ENCODE measurements around the gene DCLRE1C.
"Not testable (repeated sequence)": the region's sequence is repeated elsewhere in the genome, so short reads cannot be mapped to it uniquely, and the experiment has no call there.

Gene DCLRE1C

DNA sequence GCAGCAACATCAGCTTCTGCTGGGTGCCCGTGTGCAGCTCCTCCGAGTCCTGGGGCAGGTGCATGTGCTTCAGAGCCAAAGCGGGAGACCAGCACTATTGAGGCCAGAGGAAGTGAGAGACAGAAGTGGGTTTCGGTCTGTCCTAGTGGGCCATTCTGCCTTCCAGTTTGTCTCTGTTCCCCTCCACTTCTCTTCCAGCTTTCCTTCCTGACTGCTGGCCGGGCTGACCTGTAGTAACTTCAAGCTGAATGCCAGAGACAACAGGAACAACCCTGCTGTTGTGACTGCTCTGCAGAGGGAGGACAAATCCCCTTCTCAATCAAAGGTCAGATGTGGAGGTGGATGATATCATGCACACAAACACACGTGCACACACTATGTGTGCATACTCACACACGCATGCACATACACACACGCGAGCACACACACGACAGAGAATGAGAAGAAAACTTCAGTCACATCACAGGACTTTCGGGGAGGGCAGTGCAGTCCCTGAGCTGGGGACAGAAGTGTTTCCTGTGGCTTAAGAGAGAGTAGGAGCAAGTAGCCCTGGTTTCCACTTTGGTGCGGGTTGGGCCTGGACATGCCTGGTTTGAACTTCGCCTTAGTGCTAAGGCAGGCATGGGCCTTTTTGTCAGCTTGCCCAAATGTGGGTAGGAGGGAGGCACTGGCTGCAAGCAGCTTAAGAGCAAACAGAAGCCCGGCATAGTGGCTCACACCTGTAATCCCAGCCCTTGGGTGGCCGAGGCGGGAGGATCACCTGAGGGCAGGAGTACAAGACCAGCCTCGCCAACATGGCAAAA, 11.5 kb downstream of the DCLRE1C start:
- not testable (repeated sequence) for H4K8ac ChIP-seq (ENCODE audit: low read depth, low read length); H3K23ac ChIP-seq (ENCODE audit: low read length); H3K27me3 ChIP-seq (ENCODE audit: insufficient read depth, low read length, poor library complexity); H4K5ac ChIP-seq (ENCODE audit: low read length); H2AK5ac ChIP-seq (ENCODE audit: low read length); H2BK5ac ChIP-seq (ENCODE audit: low read length); H3K4me2 ChIP-seq (ENCODE audit: low read length); H3K4me1 ChIP-seq (ENCODE audit: control insufficient read depth, low read depth, low read length); H3K9ac ChIP-seq (ENCODE audit: low read length); H3K79me2 ChIP-seq (ENCODE audit: control insufficient read depth, insufficient read depth, low read length); H3K79me1 ChIP-seq (ENCODE audit: low read length); H3K27ac ChIP-seq (ENCODE audit: low read depth, low read length); DNase-seq; H3K56ac ChIP-seq (ENCODE audit: low read length); H3K4me3 ChIP-seq (ENCODE audit: low read length); H2BK120ac ChIP-seq (ENCODE audit: low read depth, low read length); H3K18ac ChIP-seq (ENCODE audit: low read length); H3K36me3 ChIP-seq (ENCODE audit: control insufficient read depth, insufficient read depth, low read length); H3K4ac ChIP-seq (ENCODE audit: low read depth, low read length); H2BK15ac ChIP-seq (replicated peaks; ENCODE audit: low read depth)
- no CpG with 5 or more reads among the region's 17 CpGs for WGBS (ENCODE audit: extremely low coverage, insufficient coverage, low lambda C conversion rate)

DNA sequence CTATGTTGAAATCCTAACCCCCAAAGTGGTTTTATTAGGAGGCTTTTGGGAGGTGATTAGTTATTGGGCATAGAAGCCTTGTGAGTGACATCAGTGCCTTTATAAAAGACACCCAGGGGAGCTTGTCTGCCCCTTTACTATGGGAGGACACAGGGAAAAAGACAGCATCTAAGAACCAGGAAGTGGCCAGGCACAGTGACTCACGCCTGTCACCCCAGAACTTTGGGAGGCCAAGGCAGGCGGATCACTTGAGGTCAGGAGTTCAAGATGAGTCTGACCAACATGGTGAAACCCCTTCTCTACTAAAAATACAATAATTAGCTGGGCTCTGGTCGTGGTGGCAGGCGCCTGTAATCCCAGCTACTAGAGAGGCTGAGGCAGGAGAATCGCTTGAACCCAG, 14.9 kb downstream of the DCLRE1C start:
- H3K23ac ChIP-seq (ENCODE audit: low read length); H2BK15ac ChIP-seq (replicated peaks; ENCODE audit: low read depth); H2BK5ac ChIP-seq (ENCODE audit: low read length); H3K18ac ChIP-seq (ENCODE audit: low read length); H4K5ac ChIP-seq (ENCODE audit: low read length); H3K4me1 ChIP-seq (ENCODE audit: control insufficient read depth, low read depth, low read length); H3K4ac ChIP-seq (ENCODE audit: low read depth, low read length); H3K79me2 ChIP-seq (ENCODE audit: control insufficient read depth, insufficient read depth, low read length); H3K27me3 ChIP-seq (ENCODE audit: insufficient read depth, low read length, poor library complexity); H2AK5ac ChIP-seq (ENCODE audit: low read length); H4K8ac ChIP-seq (ENCODE audit: low read depth, low read length); H3K4me2 ChIP-seq (ENCODE audit: low read length); H3K56ac ChIP-seq (ENCODE audit: low read length); H3K9ac ChIP-seq (ENCODE audit: low read length); H3K27ac ChIP-seq (ENCODE audit: low read depth, low read length); H3K79me1 ChIP-seq (ENCODE audit: low read length); H2BK120ac ChIP-seq (ENCODE audit: low read depth, low read length); H3K36me3 ChIP-seq (ENCODE audit: control insufficient read depth, insufficient read depth, low read length); DNase-seq; H3K4me3 ChIP-seq (ENCODE audit: low read length): not testable (repeated sequence)
- WGBS (ENCODE audit: extremely low coverage, insufficient coverage, low lambda C conversion rate), result no CpG with 5 or more reads among the region's 5 CpGs

DNA sequence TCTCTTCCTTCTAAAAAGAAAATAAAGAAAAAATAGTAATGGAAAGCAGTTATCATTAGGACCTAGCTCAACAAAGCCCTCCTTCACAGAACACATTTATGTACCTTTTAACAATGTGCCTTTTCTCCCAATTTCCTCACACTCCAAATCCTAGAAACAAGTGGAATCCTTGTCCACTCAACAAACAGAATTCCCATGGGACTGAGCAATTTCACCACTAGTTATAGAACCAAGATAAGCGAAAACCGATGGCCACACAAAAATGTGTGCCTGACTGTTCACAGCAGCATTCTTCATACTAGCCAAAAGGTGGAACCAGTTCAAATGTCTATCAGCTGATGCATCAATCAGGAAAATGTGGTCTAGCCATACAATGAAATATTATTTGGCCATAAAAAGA, 17.3 kb downstream of the DCLRE1C start:
- Histone ChIP-seq H2BK15ac (replicated peaks; ENCODE audit: low read depth) (no peak overlapping the region), H2BK120ac (ENCODE audit: low read depth, low read length) (no peak overlapping the region), H3K9ac (ENCODE audit: low read length) (no peak overlapping the region), H3K27ac (ENCODE audit: low read depth, low read length) (no peak overlapping the region), H2AK5ac (ENCODE audit: low read length) (no peak overlapping the region), H3K4me1 (ENCODE audit: control insufficient read depth, low read depth, low read length) (no peaks in the 10 kb centered on the region), H3K56ac (ENCODE audit: low read length) (no peak overlapping the region), H4K5ac (ENCODE audit: low read length) (no peak overlapping the region), H4K8ac (ENCODE audit: low read depth, low read length) (no peak overlapping the region), H3K27me3 (ENCODE audit: insufficient read depth, low read length, poor library complexity) (no peaks in the 10 kb centered on the region), H3K23ac (ENCODE audit: low read length) (no peak overlapping the region), H3K4ac (ENCODE audit: low read depth, low read length) (no peak overlapping the region), H2BK5ac (ENCODE audit: low read length) (no peak overlapping the region), H3K18ac (ENCODE audit: low read length) (no peak overlapping the region), H3K79me1 (ENCODE audit: low read length) (no peaks in the 10 kb centered on the region), H3K4me2 (ENCODE audit: low read length) (no peak overlapping the region), H3K79me2 (ENCODE audit: control insufficient read depth, insufficient read depth, low read length) (no peaks in the 10 kb centered on the region), H3K4me3 (ENCODE audit: low read length) (no peak overlapping the region), H3K36me3 (ENCODE audit: control insufficient read depth, insufficient read depth, low read length) (no peaks in the 10 kb centered on the region)
- no CpG with 5 or more reads among the region's 2 CpGs for WGBS (ENCODE audit: extremely low coverage, insufficient coverage, low lambda C conversion rate)
- no peak for DNase-seq

- Histone ChIP-seq H3K18ac (ENCODE audit: low read length) (no peak overlapping the region), H4K5ac (ENCODE audit: low read length) (no peak overlapping the region), H3K79me1 (ENCODE audit: low read length) (no peaks in the 10 kb centered on the region), H3K4me3 (ENCODE audit: low read length) (no peak overlapping the region), H3K4me1 (ENCODE audit: control insufficient read depth, low read depth, low read length) (no peaks in the 10 kb centered on the region), H3K4ac (ENCODE audit: low read depth, low read length) (no peak overlapping the region), H3K36me3 (ENCODE audit: control insufficient read depth, insufficient read depth, low read length) (no peaks in the 10 kb centered on the region), H3K56ac (ENCODE audit: low read length) (no peak overlapping the region), H3K4me2 (ENCODE audit: low read length) (no peak overlapping the region), H2AK5ac (ENCODE audit: low read length) (no peak overlapping the region), H2BK120ac (ENCODE audit: low read depth, low read length) (no peak overlapping the region), H3K27ac (ENCODE audit: low read depth, low read length) (no peak overlapping the region), H2BK5ac (ENCODE audit: low read length) (no peak overlapping the region), H3K9ac (ENCODE audit: low read length) (no peak overlapping the region), H4K8ac (ENCODE audit: low read depth, low read length) (no peak overlapping the region), H2BK15ac (replicated peaks; ENCODE audit: low read depth) (no peak overlapping the region), H3K79me2 (ENCODE audit: control insufficient read depth, insufficient read depth, low read length) (no peaks in the 10 kb centered on the region), H3K27me3 (ENCODE audit: insufficient read depth, low read length, poor library complexity) (no peaks in the 10 kb centered on the region), H3K23ac (ENCODE audit: low read length) (no peak overlapping the region)
- WGBS (ENCODE audit: extremely low coverage, insufficient coverage, low lambda C conversion rate), result no CpG with 5 or more reads among the region's 10 CpGs
- DNase-seq, result no peak
Observed at GRCh38 chr10:14930610-14931009, 23.3 kb downstream of the DCLRE1C start.

GRCh38 chr10:14926722-14927416, 27.0 kb downstream of the DCLRE1C start:
- H3K9ac ChIP-seq (ENCODE audit: low read length), result no peak overlapping the region
- H3K27me3 ChIP-seq (ENCODE audit: insufficient read depth, low read length, poor library complexity), result no peaks in the 10 kb centered on the region
- H2AK5ac ChIP-seq (ENCODE audit: low read length), result no peak overlapping the region
- no CpG with 5 or more reads among the region's 13 CpGs for WGBS (ENCODE audit: extremely low coverage, insufficient coverage, low lambda C conversion rate)
- H3K4me3 ChIP-seq (ENCODE audit: low read length), result no peak overlapping the region
- H3K23ac ChIP-seq (ENCODE audit: low read length), result no peak overlapping the region
- no peak overlapping the region for H3K27ac ChIP-seq (ENCODE audit: low read depth, low read length)
- H3K4me1 ChIP-seq (ENCODE audit: control insufficient read depth, low read depth, low read length), result no peaks in the 10 kb centered on the region
- no peak overlapping the region for H2BK15ac ChIP-seq (replicated peaks; ENCODE audit: low read depth)
- no peaks in the 10 kb centered on the region for H3K79me1 ChIP-seq (ENCODE audit: low read length)
- no peak overlapping the region for H3K4me2 ChIP-seq (ENCODE audit: low read length)
- H3K4ac ChIP-seq (ENCODE audit: low read depth, low read length), result no peak overlapping the region
- no peak overlapping the region for H3K56ac ChIP-seq (ENCODE audit: low read length)
- H2BK120ac ChIP-seq (ENCODE audit: low read depth, low read length), result no peak overlapping the region
- H3K18ac ChIP-seq (ENCODE audit: low read length), result no peak overlapping the region
- H3K36me3 ChIP-seq (ENCODE audit: control insufficient read depth, insufficient read depth, low read length), result peaks cover 1% of the 10 kb centered on the region
- no peaks in the 10 kb centered on the region for H3K79me2 ChIP-seq (ENCODE audit: control insufficient read depth, insufficient read depth, low read length)
- no peak overlapping the region for H2BK5ac ChIP-seq (ENCODE audit: low read length)
- no peak for DNase-seq
- H4K8ac ChIP-seq (ENCODE audit: low read depth, low read length), result no peak overlapping the region
- H4K5ac ChIP-seq (ENCODE audit: low read length), result no peak overlapping the region

Measured in mesendoderm (in vitro differentiated cells).